HFFc6 (cell line): ENCODE data around the gene SLC35B4. TPM values are rescaled to one million over a fixed set of nuclear protein-coding genes. Genes with fewer than 3 reads are reported as not detected.
A peak's percentile ranks its signal among the peaks of the same experiment; 100 is the strongest.

Experiments
- DNase-seq: peaks from one replicate; pipeline ENCODE4 v3.0.0-alpha.2; 2018
- H3K27ac Mint-ChIP-seq: 2 replicates; pipeline ENCODE4 v1.8.0; 2020; ENCODE audit warnings: mild to moderate bottlenecking, mixed read lengths
- H3K27me3 Mint-ChIP-seq: 2 replicates; pipeline ENCODE4 v1.8.0; 2021; ENCODE audit warnings: mild to moderate bottlenecking, moderate library complexity, mixed read lengths; ENCODE audit not compliant: insufficient read depth
- H3K36me3 Mint-ChIP-seq: 2 replicates; pipeline ENCODE4 v1.8.0; 2021; ENCODE audit warnings: low read depth, mixed read lengths
- H3K4me1 Mint-ChIP-seq: 2 replicates; pipeline ENCODE4 v1.8.0; 2020; ENCODE audit warnings: low read depth, mixed read lengths
- H3K4me3 Mint-ChIP-seq: 2 replicates; pipeline ENCODE4 v1.8.0; 2020; ENCODE audit warnings: mild to moderate bottlenecking, moderate library complexity, mixed read lengths
- H3K9me3 Mint-ChIP-seq: 2 replicates; pipeline ENCODE4 v1.8.0; 2020; ENCODE audit warnings: mild to moderate bottlenecking, mixed read lengths
- long read RNA-seq: library from polyadenylated mRNA; unstranded; transcript quantifications from one replicate; pipeline ENCODE4 v2.0.0, GENCODE V29; 2019
- total RNA-seq, 6 experiments: library from RNA; stranded (reverse); fragmentation: NEBNext Ultra II Directional; extraction: Animal tissue kit (Norgen Biotek cat#: 25700); gene quantifications; 2 replicates in 1 of 6; 3 replicates in 5 of 6; pipeline ENCODE4 v1.2.3, GENCODE V29; 2021
- TF ChIP-seq, protein P1 (sequence below): fragments of 200-600 bp; sonication (generic); IDR thresholded peaks from 2 replicates; pipeline ENCODE4 v1.5.0; 2021; ENCODE audit warnings: antibody characterized with exemption, mild to moderate bottlenecking

Gene SLC35B4
- 10 to 100 TPM; 21.0 to 32.3 (median 29.4) TPM for total RNA-seq
- long read RNA-seq, full-length matches to known transcripts, result 36 of 51 reads
- long read RNA-seq, partial matches to known transcripts, result 0 of 51 reads
- long read RNA-seq, other reads (novel, unspliced or antisense), result 15 of 51 reads

- Mint-ChIP-seq H3K27me3 (peaks cover 2% of the 10 kb centered on the region; the same call in 1 of the 2 replicates), H3K36me3 (no peaks in the 10 kb centered on the region; the same call in 1 of the 2 replicates), H3K27ac (peak within 1 kb of the TSS; percentile 80), H3K9me3 (no peaks in the 10 kb centered on the region), H3K4me3 (peak within 1 kb of the TSS; percentile 92), H3K4me1 (peaks cover 48% of the 10 kb centered on the region)
- TF ChIP-seq, protein P1, sequence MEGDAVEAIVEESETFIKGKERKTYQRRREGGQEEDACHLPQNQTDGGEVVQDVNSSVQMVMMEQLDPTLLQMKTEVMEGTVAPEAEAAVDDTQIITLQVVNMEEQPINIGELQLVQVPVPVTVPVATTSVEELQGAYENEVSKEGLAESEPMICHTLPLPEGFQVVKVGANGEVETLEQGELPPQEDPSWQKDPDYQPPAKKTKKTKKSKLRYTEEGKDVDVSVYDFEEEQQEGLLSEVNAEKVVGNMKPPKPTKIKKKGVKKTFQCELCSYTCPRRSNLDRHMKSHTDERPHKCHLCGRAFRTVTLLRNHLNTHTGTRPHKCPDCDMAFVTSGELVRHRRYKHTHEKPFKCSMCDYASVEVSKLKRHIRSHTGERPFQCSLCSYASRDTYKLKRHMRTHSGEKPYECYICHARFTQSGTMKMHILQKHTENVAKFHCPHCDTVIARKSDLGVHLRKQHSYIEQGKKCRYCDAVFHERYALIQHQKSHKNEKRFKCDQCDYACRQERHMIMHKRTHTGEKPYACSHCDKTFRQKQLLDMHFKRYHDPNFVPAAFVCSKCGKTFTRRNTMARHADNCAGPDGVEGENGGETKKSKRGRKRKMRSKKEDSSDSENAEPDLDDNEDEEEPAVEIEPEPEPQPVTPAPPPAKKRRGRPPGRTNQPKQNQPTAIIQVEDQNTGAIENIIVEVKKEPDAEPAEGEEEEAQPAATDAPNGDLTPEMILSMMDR, result peak; percentile 45
- DNase-seq, result peak; percentile 97
Observed at GRCh38 chr7:134316539-134317344, at the start of gene SLC35B4. TSS of gene SLC35B4 (minus strand) at chr7:134316930. CDS start at chr7:134316751, 179 bp downstream.

DNA sequence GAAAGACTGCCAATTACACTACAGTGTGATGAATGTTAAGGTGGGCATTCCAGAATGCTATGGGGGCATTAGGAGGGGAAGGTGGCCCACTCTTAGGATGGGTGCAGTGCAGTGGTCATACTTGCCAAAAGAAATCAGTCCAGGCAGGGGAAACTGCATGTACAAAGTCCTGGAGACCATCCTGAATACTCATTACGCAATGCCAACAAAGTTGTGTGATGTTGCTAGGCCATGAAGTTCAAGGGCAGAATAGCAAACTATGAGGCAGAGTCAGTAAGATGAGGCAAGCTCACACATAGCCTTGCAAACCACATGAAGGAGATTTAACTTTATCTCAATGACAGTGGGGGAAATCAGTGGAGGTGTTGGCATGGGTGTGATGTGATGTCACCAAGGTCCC is 49.8 kb upstream of the SLC35B4 start:
- Mint-ChIP-seq H3K4me1 (peaks cover 58% of the 10 kb centered on the region), H3K4me3 (no peak overlapping the region), H3K36me3 (no peaks in the 10 kb centered on the region), H3K27me3 (no peaks in the 10 kb centered on the region; the same call in 1 of the 2 replicates), H3K27ac (peak overlapping the region; percentile 70), H3K9me3 (no peaks in the 10 kb centered on the region)
- TF ChIP-seq, protein P1, result no peak
- no peak for DNase-seq

GRCh38 chr7:134365341-134366054 is 48.8 kb upstream of the SLC35B4 start:
- no peaks in the 10 kb centered on the region for H3K36me3 Mint-ChIP-seq
- peak overlapping the region; percentile 70 for H3K27ac Mint-ChIP-seq

DNA sequence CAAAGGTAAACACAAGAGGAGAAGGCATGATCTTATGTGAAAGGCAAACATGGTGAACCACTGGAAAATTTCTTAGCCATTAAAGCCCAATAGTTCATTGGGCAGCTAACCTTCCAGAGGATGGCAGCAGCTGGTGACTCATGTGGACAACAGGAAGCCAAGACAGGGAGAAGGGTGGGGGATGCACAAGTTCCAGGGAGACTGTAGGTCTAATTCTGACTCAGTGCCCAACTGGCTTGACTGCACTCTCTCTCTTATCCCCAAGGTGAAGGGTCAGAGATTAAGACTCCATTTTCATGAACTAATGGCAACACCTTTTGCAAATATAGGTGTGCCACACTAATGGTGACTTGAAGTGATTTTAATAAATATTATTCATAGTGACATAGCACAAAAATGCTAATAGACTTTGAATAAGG is 47.9 kb upstream of the SLC35B4 start:
- Mint-ChIP-seq H3K4me3 (peak overlapping the region; percentile 33), H3K36me3 (no peaks in the 10 kb centered on the region), H3K27me3 (peaks cover 3% of the 10 kb centered on the region), H3K9me3 (no peaks in the 10 kb centered on the region), H3K27ac (peak overlapping the region; percentile 70), H3K4me1 (peaks cover 58% of the 10 kb centered on the region)
- DNase-seq, result peak; percentile 70
- TF ChIP-seq, protein P1, result no peak

More at GRCh38 chr7:134365341-134366054, 48.8 kb upstream of the SLC35B4 start:
- no peaks in the 10 kb centered on the region; the same call in 1 of the 2 replicates for H3K27me3 Mint-ChIP-seq
- DNase-seq, result peak; percentile 74
- H3K4me1 Mint-ChIP-seq, result peaks cover 58% of the 10 kb centered on the region
- no peak overlapping the region for H3K4me3 Mint-ChIP-seq
- TF ChIP-seq, protein P1, result no peak
- no peaks in the 10 kb centered on the region for H3K9me3 Mint-ChIP-seq

- Mint-ChIP-seq H3K4me3 (no peak overlapping the region), H3K9me3 (no peaks in the 10 kb centered on the region), H3K27ac (no peak overlapping the region), H3K27me3 (peaks cover 3% of the 10 kb centered on the region), H3K4me1 (peaks cover 41% of the 10 kb centered on the region), H3K36me3 (no peaks in the 10 kb centered on the region)
- DNase-seq, result no peak
- TF ChIP-seq, protein P1, result no peak
Observed at GRCh38 chr7:134362587-134363483, 46.1 kb upstream of the SLC35B4 start.
